Measurements from ENCODE around the gene EML2. TPM values are rescaled to one million over a fixed set of nuclear protein-coding genes. Genes with fewer than 3 reads are reported as not detected.
A peak's percentile ranks its signal among the peaks of the same experiment; 100 is the strongest.

Gene EML2
- total and polyA plus RNA-seq, 10 of the 15 experiments (the other 5 are each of a cell fraction or from before 2014, with no cell fraction given): 1.6 to 64.0 (median 27.5) TPM

DNA sequence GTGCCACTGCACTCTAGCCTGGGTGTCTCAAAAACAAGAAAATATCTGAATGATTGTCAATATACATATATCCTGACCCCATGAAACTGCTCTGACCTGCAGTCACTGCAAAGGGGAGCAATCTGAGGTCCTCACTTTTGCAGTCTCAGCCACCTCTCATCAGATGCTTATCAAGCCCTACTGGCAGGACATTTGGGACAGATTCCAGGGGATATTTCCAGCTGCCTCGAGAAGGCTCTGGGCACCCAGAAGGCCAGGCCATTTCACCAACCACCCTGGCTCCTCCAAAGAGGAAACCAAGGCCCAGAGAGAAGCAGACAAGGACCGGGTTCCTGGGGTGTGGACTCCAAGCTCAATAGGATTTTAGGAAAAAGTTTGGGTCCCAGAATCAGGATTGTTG is 2.3 kb downstream of the EML2 start:
- no peak overlapping the region for H2AFZ ChIP-seq (ENCODE audit: control insufficient read depth, low read depth, low read length)
- no peaks in the 10 kb centered on the region for H4K20me1 ChIP-seq (ENCODE audit: control insufficient read depth, insufficient read depth)
- in situ Hi-C loops (cut with MboI): no loop called here
- H3K4me2 ChIP-seq (ENCODE audit: control insufficient read depth, insufficient read depth): no peak overlapping the region
- H3K36me3 ChIP-seq (ENCODE audit: control insufficient read depth in 2 of 2, insufficient read depth in 2 of 2, low read length in 1 of 2): no peaks in the 10 kb centered on the region; a peak in 1 of 4 replicates
- intact Hi-C loops (cut with micrococcal nuclease; ENCODE audit: unreplicated experiment): no loop called here
- POLR2A ChIA-PET: interaction anchor here (0.6 to 0.9 kb wide), 2 partner anchors 9 to 31 kb away, joined by 3 to 9 read pairs; no protein-coding TSS in a partner anchor
- H3K4me1 ChIP-seq (ENCODE audit: control insufficient read depth, insufficient read depth, low read length): peaks cover 21% of the 10 kb centered on the region
- H3K79me2 ChIP-seq (ENCODE audit: control insufficient read depth, insufficient read depth, low read length): peaks cover 11% of the 10 kb centered on the region
- WGBS (ENCODE audit: insufficient coverage, insufficient replicate concordance, low lambda C conversion rate, missing lambda C conversion rate): 66% methylated on average over 2 of the region's 2 CpGs
- no peak overlapping the region for H3K27ac ChIP-seq (ENCODE audit: control insufficient read depth, insufficient read depth)
- RAD21 ChIA-PET (ENCODE audit: unreplicated experiment): interaction anchor here (0.6 to 0.7 kb wide), 2 partner anchors 9 to 64 kb away, joined by 3 read pairs; no protein-coding TSS in a partner anchor
- TF ChIP-seq RAD51 (IDR thresholded peaks at IDR 0.05) (no peak), PBX3 (IDR thresholded peaks at IDR 0.05; ENCODE audit: insufficient replicate concordance, low read depth, low read length) (no peak), ZZZ3 (IDR thresholded peaks at IDR 0.05; ENCODE audit: control insufficient read depth, insufficient read length, low read depth) (no peak), ZSCAN29 (IDR thresholded peaks at IDR 0.05) (no peak), ZBTB33 (IDR thresholded peaks at IDR 0.05) (no peak), IRF5 (IDR thresholded peaks at IDR 0.05; ENCODE audit: borderline replicate concordance) (no peak), TCF7 (IDR thresholded peaks at IDR 0.05; ENCODE audit: borderline replicate concordance) (no peak), ZNF207 (IDR thresholded peaks at IDR 0.05; ENCODE audit: borderline replicate concordance) (no peak), TARDBP (IDR thresholded peaks at IDR 0.05; ENCODE audit: borderline replicate concordance) (no peak), BRCA1 (IDR thresholded peaks at IDR 0.05; ENCODE audit: low read depth, low read length) (no peak), NRF1 (conservative IDR thresholded peaks at IDR 0.05; ENCODE audit: low read depth, low read length) (no peak), SIX5 (IDR thresholded peaks at IDR 0.05; ENCODE audit: low read depth, low read length, severe bottlenecking) (no peak), KLF5 (IDR thresholded peaks at IDR 0.05; ENCODE audit: partially characterized antibody) (no peak), BCL3 (IDR thresholded peaks at IDR 0.05; ENCODE audit: borderline replicate concordance, insufficient read depth, low read depth, low read length, poor library complexity, severe bottlenecking) (no peak)
- TF ChIP-seq, protein P1, sequence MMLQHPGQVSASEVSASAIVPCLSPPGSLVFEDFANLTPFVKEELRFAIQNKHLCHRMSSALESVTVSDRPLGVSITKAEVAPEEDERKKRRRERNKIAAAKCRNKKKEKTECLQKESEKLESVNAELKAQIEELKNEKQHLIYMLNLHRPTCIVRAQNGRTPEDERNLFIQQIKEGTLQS (IDR thresholded peaks at IDR 0.05; ENCODE audit: borderline replicate concordance, extremely low read depth, low read depth, low read length): no peak
- TF ChIP-seq, protein P2, sequence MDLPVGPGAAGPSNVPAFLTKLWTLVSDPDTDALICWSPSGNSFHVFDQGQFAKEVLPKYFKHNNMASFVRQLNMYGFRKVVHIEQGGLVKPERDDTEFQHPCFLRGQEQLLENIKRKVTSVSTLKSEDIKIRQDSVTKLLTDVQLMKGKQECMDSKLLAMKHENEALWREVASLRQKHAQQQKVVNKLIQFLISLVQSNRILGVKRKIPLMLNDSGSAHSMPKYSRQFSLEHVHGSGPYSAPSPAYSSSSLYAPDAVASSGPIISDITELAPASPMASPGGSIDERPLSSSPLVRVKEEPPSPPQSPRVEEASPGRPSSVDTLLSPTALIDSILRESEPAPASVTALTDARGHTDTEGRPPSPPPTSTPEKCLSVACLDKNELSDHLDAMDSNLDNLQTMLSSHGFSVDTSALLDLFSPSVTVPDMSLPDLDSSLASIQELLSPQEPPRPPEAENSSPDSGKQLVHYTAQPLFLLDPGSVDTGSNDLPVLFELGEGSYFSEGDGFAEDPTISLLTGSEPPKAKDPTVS (IDR thresholded peaks at IDR 0.05; ENCODE audit: low read depth, low read length): no peak
- H3K9ac ChIP-seq (ENCODE audit: control insufficient read depth, insufficient read depth, low read length): no peak overlapping the region
- no peaks in the 10 kb centered on the region for H3K27me3 ChIP-seq (replicated peaks in 1 of 2; ENCODE audit: control insufficient read depth in 2 of 2, insufficient read depth in 2 of 2, low read length in 1 of 2)
- H3K4me3 ChIP-seq: no peak overlapping the region
- SMC1A ChIA-PET (ENCODE audit: uncharacterized antibody, unreplicated experiment): no interaction called here
- no peak for DNase-seq (ENCODE audit: low read depth, low spot score)
- FAIRE-seq: no peak
- no peak for ATAC-seq
- H3K9me3 ChIP-seq (replicated peaks; ENCODE audit: control insufficient read depth, insufficient read depth, low read length): no peaks in the 10 kb centered on the region
- CTCF ChIA-PET: interaction anchor here (0.7 kb wide), 1 partner anchor 31 kb away, joined by 4 read pairs; no protein-coding TSS in a partner anchor
- TSS peak; percentile 51 for BruUV-seq (replicated peaks)

Data from GM12878 (cell line).